HEK293 (cell line): Measurements from ENCODE around the gene SIK3.
A peak's percentile ranks its signal among the peaks of the same experiment; 100 is the strongest.

Experiments
- CTCF ChIA-PET: fragments of 350-600 bp; formaldehyde crosslinking; extraction: SDS; loops from one replicate; lab custom pipeline; 2021; ENCODE audit warnings: antibody characterized with exemption; lab: Yijun Ruan, JAX
- POLR2A ChIA-PET: fragments of 300-600 bp; formaldehyde crosslinking; extraction: SDS; loops from one replicate; lab custom pipeline; 2020; ENCODE audit warnings: antibody characterized with exemption, inconsistent platforms; lab: Yijun Ruan, JAX
- H3K27ac ChIP-seq: fragments of 200-500 bp; sonication (Bioruptor generic); 2 replicates; pipeline ENCODE4 v1.5.1; 2014; ENCODE audit warnings: low read depth, low read length, control low read depth, inconsistent platforms; ENCODE audit errors: extremely low read depth
- H3K36me3 ChIP-seq, 2 experiments: fragments of 200-500 bp in 1 of 2; sonication (Bioruptor generic) in 1 of 2; 1 replicate in 1 of 2; 2 replicates in 1 of 2; pipeline ENCODE4 v1.5.1; 2014 to 2017; ENCODE audit warnings: inconsistent platforms in 2 of 2, low read length in 2 of 2; ENCODE audit not compliant: control insufficient read depth in 2 of 2, insufficient read depth in 1 of 2
- H3K4me1 ChIP-seq: fragments of 200-500 bp; sonication (Bioruptor generic); 2 replicates; pipeline ENCODE4 v1.5.1; 2014; ENCODE audit warnings: mild to moderate bottlenecking, low read length, inconsistent platforms; ENCODE audit not compliant: control insufficient read depth, insufficient read depth
- H3K4me3 ChIP-seq: 2 replicates; pipeline ENCODE4 v1.5.1; 2011; ENCODE audit warnings: low read depth, mild to moderate bottlenecking, control low read depth, low read length, moderate library complexity
- H3K9me3 ChIP-seq: fragments of 200-500 bp; sonication (Bioruptor generic); 2 replicates; pipeline ENCODE4 v1.5.1; 2014; ENCODE audit warnings: low read depth, low read length, inconsistent platforms; ENCODE audit not compliant: control insufficient read depth, insufficient read depth
- BCL11A ChIP-seq: fragments of 450-650 bp; formaldehyde crosslinking; IDR thresholded peaks from 2 replicates; pipeline ENCODE4 v1.5.1; 2016; ENCODE audit warnings: low read depth, missing biosample characterization, missing genetic modification characterization
- SP2 ChIP-seq: fragments of 450-650 bp; formaldehyde crosslinking; IDR thresholded peaks from 2 replicates; pipeline ENCODE4 v1.5.1; 2016; ENCODE audit warnings: missing biosample characterization, missing genetic modification characterization
- ZFP37 ChIP-seq: fragments of 450-650 bp; formaldehyde crosslinking; IDR thresholded peaks from 2 replicates; pipeline ENCODE4 v1.5.1; 2016; ENCODE audit warnings: missing biosample characterization, missing genetic modification characterization
- ZNF10 ChIP-seq: fragments of 450-650 bp; formaldehyde crosslinking; IDR thresholded peaks from 2 replicates; pipeline ENCODE4 v1.5.1; 2017; ENCODE audit warnings: missing biosample characterization, missing genetic modification characterization
- ZNF132 ChIP-seq: fragments of 450-650 bp; formaldehyde crosslinking; IDR thresholded peaks from 2 replicates; pipeline ENCODE4 v1.5.1; 2017; ENCODE audit warnings: missing biosample characterization, missing genetic modification characterization, borderline replicate concordance
- ZNF324 ChIP-seq: fragments of 450-650 bp; formaldehyde crosslinking; IDR thresholded peaks from 2 replicates; pipeline ENCODE4 v1.5.1; 2016; ENCODE audit warnings: missing biosample characterization, missing genetic modification characterization
- ZNF404 ChIP-seq: fragments of 450-650 bp; formaldehyde crosslinking; IDR thresholded peaks from 2 replicates; pipeline ENCODE4 v1.5.1; 2017; ENCODE audit warnings: missing biosample characterization, missing genetic modification characterization
- ZNF510 ChIP-seq: fragments of 450-650 bp; formaldehyde crosslinking; IDR thresholded peaks from 2 replicates; pipeline ENCODE4 v1.5.1; 2018; ENCODE audit warnings: mild to moderate bottlenecking, missing genetic modification characterization, missing biosample characterization; ENCODE audit not compliant: insufficient replicate concordance
- ZNF830 ChIP-seq: fragments of 450-650 bp; IDR thresholded peaks from 2 replicates; pipeline ENCODE4 v1.5.0; 2018; ENCODE audit warnings: missing biosample characterization, missing genetic modification characterization, low read depth, mild to moderate bottlenecking, moderate library complexity
- ZSCAN30 ChIP-seq: fragments of 450-650 bp; IDR thresholded peaks from 2 replicates; pipeline ENCODE4 v1.5.1; 2018; ENCODE audit warnings: missing biosample characterization, mild to moderate bottlenecking, missing genetic modification characterization, moderate library complexity
- TF ChIP-seq, protein P1 (sequence below): fragments of 450-650 bp; formaldehyde crosslinking; IDR thresholded peaks from 2 replicates; pipeline ENCODE4 v1.5.1; 2016; ENCODE audit warnings: missing biosample characterization, missing genetic modification characterization
- TF ChIP-seq, protein P2 (sequence below): fragments of 450-650 bp; formaldehyde crosslinking; IDR thresholded peaks from 2 replicates; pipeline ENCODE4 v1.5.1; 2016; ENCODE audit warnings: missing biosample characterization, missing genetic modification characterization, low read depth
- TF ChIP-seq, protein P3 (sequence below): fragments of 450-650 bp; formaldehyde crosslinking; IDR thresholded peaks from 2 replicates; pipeline ENCODE4 v1.5.1; 2016; ENCODE audit warnings: missing biosample characterization, missing genetic modification characterization
- TF ChIP-seq, protein P4 (sequence below): fragments of 450-650 bp; formaldehyde crosslinking; IDR thresholded peaks from 2 replicates; pipeline ENCODE4 v1.5.1; 2016; ENCODE audit warnings: missing biosample characterization, missing genetic modification characterization
- TF ChIP-seq, protein P5 (sequence below): fragments of 450-650 bp; formaldehyde crosslinking; IDR thresholded peaks from 2 replicates; pipeline ENCODE4 v1.5.1; 2016; ENCODE audit warnings: missing biosample characterization, missing genetic modification characterization

SIK3 gene

DNA sequence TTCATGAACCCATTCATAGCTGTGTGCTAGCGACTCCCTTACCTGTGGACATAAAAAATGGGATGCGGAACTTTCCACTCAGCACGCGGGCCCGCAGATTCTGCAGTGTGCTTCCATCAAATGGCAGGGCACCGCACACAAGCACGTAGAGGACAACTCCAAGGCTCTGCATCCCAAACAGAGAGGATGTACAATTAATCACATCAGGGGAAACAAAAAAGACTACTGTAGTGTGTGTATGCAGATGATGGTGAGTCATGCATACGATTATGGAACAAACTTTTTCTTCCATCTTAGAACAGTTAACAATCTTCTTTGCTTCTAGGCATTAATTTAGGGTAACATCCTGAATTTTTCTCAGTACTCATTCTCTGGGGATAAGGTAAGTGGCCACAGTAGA lies 202.0 kb downstream of the SIK3 start (continued):
- TF ChIP-seq, protein P1, sequence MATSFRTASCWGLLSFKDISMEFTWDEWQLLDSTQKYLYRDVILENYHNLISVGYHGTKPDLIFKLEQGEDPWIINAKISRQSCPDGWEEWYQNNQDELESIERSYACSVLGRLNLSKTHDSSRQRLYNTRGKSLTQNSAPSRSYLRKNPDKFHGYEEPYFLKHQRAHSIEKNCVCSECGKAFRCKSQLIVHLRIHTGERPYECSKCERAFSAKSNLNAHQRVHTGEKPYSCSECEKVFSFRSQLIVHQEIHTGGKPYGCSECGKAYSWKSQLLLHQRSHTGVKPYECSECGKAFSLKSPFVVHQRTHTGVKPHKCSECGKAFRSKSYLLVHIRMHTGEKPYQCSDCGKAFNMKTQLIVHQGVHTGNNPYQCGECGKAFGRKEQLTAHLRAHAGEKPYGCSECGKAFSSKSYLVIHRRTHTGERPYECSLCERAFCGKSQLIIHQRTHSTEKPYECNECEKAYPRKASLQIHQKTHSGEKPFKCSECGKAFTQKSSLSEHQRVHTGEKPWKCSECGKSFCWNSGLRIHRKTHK (tag by site-specific recombination): no peak
- TF ChIP-seq, protein P2, sequence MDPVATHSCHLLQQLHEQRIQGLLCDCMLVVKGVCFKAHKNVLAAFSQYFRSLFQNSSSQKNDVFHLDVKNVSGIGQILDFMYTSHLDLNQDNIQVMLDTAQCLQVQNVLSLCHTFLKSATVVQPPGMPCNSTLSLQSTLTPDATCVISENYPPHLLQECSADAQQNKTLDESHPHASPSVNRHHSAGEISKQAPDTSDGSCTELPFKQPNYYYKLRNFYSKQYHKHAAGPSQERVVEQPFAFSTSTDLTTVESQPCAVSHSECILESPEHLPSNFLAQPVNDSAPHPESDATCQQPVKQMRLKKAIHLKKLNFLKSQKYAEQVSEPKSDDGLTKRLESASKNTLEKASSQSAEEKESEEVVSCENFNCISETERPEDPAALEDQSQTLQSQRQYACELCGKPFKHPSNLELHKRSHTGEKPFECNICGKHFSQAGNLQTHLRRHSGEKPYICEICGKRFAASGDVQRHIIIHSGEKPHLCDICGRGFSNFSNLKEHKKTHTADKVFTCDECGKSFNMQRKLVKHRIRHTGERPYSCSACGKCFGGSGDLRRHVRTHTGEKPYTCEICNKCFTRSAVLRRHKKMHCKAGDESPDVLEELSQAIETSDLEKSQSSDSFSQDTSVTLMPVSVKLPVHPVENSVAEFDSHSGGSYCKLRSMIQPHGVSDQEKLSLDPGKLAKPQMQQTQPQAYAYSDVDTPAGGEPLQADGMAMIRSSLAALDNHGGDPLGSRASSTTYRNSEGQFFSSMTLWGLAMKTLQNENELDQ: no peak
- TF ChIP-seq, protein P3, sequence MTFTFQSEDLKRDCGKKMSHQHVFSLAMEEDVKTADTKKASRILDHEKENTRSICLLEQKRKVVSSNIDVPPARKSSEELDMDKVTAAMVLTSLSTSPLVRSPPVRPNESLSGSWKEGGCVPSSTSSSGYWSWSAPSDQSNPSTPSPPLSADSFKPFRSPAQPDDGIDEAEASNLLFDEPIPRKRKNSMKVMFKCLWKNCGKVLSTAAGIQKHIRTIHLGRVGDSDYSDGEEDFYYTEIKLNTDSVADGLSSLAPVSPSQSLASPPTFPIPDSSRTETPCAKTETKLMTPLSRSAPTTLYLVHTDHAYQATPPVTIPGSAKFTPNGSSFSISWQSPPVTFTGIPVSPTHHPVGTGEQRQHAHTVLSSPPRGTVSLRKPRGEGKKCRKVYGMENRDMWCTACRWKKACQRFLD (tag by site-specific recombination): no peak
- TF ChIP-seq SP2 (tag by site-specific recombination): no peak
- TF ChIP-seq BCL11A (tag by site-specific recombination): no peak
- no peak for TF ChIP-seq ZNF830 (tag by site-specific recombination)

DNA sequence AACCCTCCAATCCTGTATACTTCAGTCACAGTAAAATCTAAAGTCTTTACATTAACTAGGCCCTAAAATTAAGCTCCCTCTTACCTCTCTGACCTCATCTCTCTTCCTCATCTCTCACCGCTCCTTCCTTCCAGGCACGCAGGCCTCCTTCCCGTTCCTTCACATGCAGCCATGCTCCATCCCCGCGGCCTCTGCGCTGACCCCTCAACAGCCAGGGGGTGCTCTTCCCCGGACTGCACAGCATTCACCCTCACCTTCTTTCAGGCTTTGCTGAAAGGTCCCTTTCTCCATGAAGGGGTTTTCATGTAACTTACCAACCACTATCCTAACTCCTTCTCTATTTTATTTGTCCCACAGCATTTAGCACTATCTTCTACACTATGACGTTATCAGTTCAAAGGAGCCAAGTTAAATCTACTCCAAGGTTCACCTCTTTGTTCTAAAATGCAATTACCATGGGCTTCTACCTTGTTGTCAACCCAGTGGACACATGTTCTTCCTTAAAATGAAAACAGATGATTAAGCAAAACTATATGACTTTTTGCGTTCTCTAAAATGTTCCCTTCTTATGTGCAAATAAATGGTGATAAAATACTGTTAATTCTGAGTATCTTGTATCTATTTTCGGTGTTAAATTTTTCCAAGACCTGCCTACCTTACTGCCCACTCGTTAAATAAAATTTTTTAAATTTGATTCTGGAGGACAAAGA lies 203.0 kb downstream of the SIK3 start:
- H3K36me3 ChIP-seq: peaks cover 0 to 53% of the 10 kb centered on the region in 2 experiments; a peak in 1 of 3 replicates
- TF ChIP-seq ZNF132 (no peak), ZNF404 (tag by site-specific recombination) (no peak), ZNF324 (no peak), ZFP37 (tag by site-specific recombination) (no peak), ZSCAN30 (no peak)
- TF ChIP-seq, protein P4, sequence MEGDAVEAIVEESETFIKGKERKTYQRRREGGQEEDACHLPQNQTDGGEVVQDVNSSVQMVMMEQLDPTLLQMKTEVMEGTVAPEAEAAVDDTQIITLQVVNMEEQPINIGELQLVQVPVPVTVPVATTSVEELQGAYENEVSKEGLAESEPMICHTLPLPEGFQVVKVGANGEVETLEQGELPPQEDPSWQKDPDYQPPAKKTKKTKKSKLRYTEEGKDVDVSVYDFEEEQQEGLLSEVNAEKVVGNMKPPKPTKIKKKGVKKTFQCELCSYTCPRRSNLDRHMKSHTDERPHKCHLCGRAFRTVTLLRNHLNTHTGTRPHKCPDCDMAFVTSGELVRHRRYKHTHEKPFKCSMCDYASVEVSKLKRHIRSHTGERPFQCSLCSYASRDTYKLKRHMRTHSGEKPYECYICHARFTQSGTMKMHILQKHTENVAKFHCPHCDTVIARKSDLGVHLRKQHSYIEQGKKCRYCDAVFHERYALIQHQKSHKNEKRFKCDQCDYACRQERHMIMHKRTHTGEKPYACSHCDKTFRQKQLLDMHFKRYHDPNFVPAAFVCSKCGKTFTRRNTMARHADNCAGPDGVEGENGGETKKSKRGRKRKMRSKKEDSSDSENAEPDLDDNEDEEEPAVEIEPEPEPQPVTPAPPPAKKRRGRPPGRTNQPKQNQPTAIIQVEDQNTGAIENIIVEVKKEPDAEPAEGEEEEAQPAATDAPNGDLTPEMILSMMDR (tag by site-specific recombination): 0 out of 2 replicates have a peak, but pooled peaks have one; percentile 18
- TF ChIP-seq, protein P5, sequence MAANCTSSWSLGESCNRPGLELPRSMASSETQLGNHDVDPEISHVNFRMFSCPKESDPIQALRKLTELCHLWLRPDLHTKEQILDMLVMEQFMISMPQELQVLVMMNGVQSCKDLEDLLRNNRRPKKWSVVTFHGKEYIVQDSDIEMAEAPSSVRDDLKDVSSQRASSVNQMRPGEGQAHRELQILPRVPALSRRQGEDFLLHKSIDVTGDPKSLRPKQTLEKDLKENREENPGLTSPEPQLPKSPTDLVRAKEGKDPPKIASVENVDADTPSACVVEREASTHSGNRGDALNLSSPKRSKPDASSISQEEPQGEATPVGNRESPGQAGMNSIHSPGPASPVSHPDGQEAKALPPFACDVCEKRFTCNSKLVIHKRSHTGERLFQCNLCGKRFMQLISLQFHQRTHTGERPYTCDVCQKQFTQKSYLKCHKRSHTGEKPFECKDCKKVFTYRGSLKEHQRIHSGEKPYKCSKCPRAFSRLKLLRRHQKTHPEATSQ: no peak

DNA sequence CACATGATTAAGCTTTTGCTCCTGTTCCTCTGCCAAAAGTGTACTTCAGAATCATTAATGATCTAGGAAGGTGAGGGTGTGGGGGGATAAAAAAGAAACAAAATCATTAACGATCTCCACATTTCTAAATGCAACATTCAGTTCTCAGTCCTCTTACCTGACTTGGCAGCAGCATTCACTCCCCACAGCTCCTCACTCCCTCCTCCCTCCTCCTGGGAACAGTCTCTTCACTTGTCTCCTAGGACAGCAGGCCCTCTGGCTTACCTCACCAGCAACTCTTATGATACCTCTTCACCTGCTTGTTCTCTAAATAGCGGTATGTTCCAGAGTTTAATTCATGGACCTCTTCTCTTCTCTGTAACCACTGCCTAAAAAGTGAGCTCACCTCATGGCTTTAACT lies 204.3 kb downstream of the SIK3 start:
- Histone ChIP-seq H3K9me3 (no peaks in the 10 kb centered on the region), H3K36me3 (peaks cover 0 to 51% of the 10 kb centered on the region in 2 experiments; a peak in 1 of 3 replicates), H3K27ac (no peak overlapping the region), H3K4me3 (no peak overlapping the region), H3K4me1 (no peaks in the 10 kb centered on the region)
- ChIA-PET POLR2A (no interaction called here), CTCF (interaction anchor here (1.0 to 3.3 kb wide), 4 partner anchors 13 to 212 kb away, joined by 3 to 17 read pairs (median 4); no protein-coding TSS in a partner anchor)
- TF ChIP-seq ZNF510 (tag by site-specific recombination) (no peak), ZNF10 (tag by site-specific recombination) (0 out of 2 replicates have a peak, but pooled peaks have one; percentile 45)

More for the DNA sequence above, 203.0 kb downstream of the SIK3 start:
- Histone ChIP-seq H3K27ac (no peak overlapping the region), H3K9me3 (no peaks in the 10 kb centered on the region), H3K4me1 (no peaks in the 10 kb centered on the region), H3K4me3 (no peak overlapping the region)
- ChIA-PET POLR2A (no interaction called here), CTCF (interaction anchor here (0.7 to 3.3 kb wide), 5 partner anchors 15 to 211 kb away, joined by 3 to 17 read pairs (median 5); no protein-coding TSS in a partner anchor)
